ENCODE results near the gene TMEM269. TPM values are rescaled to one million over a fixed set of nuclear protein-coding genes. Genes with fewer than 3 reads are reported as not detected.

TMEM269 gene
- total RNA-seq, 2 donors from 2014 or later, result 0.20 to 0.66 TPM

GRCh38 chr1:42736152-42736551 is 48.6 kb upstream of the TMEM269 start:
- peak; percentile 87 for DNase-seq
- no peak overlapping the region for H3K27ac ChIP-seq (ENCODE audit: low read depth, low read length)
- no peak overlapping the region for H3K4me3 Mint-ChIP-seq
- no peak overlapping the region for H3K4me3 ChIP-seq (ENCODE audit: low read length)
- H3K4me1 Mint-ChIP-seq, result peaks cover 32% of the 10 kb centered on the region
- H3K36me3 Mint-ChIP-seq (ENCODE audit: low read depth), result peaks cover 6% of the 10 kb centered on the region
- H3K9ac ChIP-seq (ENCODE audit: extremely low read depth, low read length, poor library complexity, severe bottlenecking), result no peak overlapping the region
- no peaks in the 10 kb centered on the region for H3K36me3 ChIP-seq (ENCODE audit: control insufficient read depth, insufficient read depth, low read length)
- H3K27me3 Mint-ChIP-seq (ENCODE audit: insufficient read depth), result no peaks in the 10 kb centered on the region
- no peaks in the 10 kb centered on the region for H3K9me3 ChIP-seq (ENCODE audit: control insufficient read depth, low read length)
- no peaks in the 10 kb centered on the region for H3K9me3 Mint-ChIP-seq
- H3K4me1 ChIP-seq (ENCODE audit: control insufficient read depth, insufficient read depth, low read length), result peaks cover 6% of the 10 kb centered on the region
- peak; percentile 67 for TF ChIP-seq CTCF (conservative IDR thresholded peaks at IDR 0.05)
- H3K27me3 ChIP-seq (ENCODE audit: control insufficient read depth, insufficient read depth, low read length, poor library complexity, severe bottlenecking), result no peaks in the 10 kb centered on the region
- WGBS, 2 experiments (ENCODE audit: insufficient coverage in 1 of 2, insufficient read length in 1 of 2), result 79% methylated on average over 4 of the region's 4 CpGs; no CpG with 5 or more reads in 1 of the 2 experiments
- H3K27ac Mint-ChIP-seq, result peak overlapping the region; percentile 53

DNA sequence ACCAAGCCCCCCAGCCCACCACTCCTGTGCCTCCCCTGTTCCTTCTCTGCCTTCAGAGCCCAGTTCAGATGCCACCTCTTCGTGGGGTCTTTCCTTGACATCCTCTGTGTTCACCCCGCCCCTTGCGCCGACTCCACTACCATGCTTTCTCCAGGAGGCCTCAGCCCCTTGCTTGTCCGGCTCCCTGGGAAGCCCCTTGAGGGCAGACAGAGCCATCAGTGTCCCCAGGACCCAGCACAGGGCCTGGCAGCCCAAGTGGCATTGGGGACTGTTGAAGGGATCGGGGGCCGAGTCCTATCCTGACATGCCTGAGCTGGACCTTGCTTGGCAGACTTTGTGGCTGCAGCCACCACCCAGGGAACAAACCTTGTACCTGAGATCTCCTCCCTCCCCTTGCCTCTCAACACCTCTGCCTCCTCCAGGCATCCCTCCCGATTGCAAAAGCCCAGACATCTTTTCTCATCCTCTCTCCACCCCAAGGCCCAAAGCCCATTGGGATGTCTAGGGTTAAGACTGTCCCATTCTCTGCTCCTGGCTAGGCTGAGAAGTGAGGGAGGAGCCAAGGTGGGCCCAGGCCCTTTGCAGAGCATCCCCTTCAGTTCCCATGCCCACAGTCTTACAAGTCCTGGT is 48.1 kb upstream of the TMEM269 start:
- peak overlapping the region; percentile 53 for H3K27ac Mint-ChIP-seq
- WGBS, 2 experiments (ENCODE audit: insufficient coverage in 1 of 2, insufficient read length in 1 of 2), result 77 to 84% methylated on average over 7 to 8 of the region's 8 CpGs

DNA sequence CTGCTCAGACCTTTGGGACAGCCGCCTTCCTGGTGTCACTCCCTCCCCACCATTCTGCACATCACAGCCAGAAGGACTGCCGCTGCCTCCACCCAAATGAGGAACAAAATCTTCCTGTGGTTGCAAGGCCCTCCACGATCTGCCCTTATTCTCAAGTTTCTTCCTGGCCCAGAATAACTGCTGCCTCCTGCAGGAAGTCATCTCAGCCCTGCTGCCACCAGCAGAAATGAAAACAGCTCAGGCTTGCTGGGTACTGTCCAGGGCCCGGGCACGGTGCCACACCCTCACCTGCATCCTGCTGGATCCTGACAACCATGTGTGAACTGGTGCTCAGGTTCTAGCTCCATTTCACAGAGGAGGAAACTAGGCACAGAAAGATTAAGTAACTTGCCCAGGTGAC is 47.5 kb upstream of the TMEM269 start:
- Mint-ChIP-seq H3K27me3 (ENCODE audit: insufficient read depth) (no peaks in the 10 kb centered on the region), H3K27ac (no peak overlapping the region), H3K4me1 (peaks cover 30% of the 10 kb centered on the region), H3K9me3 (no peaks in the 10 kb centered on the region), H3K4me3 (no peak overlapping the region), H3K36me3 (ENCODE audit: low read depth) (peaks cover 6% of the 10 kb centered on the region)
- 85 to 100% methylated on average over 2 to 5 of the region's 5 CpGs for WGBS, 2 experiments (ENCODE audit: insufficient coverage in 1 of 2, insufficient read length in 1 of 2)
- H3K4me1 ChIP-seq (ENCODE audit: control insufficient read depth, insufficient read depth, low read length), result peaks cover 6% of the 10 kb centered on the region
- no peaks in the 10 kb centered on the region for H3K36me3 ChIP-seq (ENCODE audit: control insufficient read depth, insufficient read depth, low read length)
- H3K4me3 ChIP-seq (ENCODE audit: low read length), result no peak overlapping the region
- H3K27ac ChIP-seq (ENCODE audit: low read depth, low read length), result no peak overlapping the region
- no peaks in the 10 kb centered on the region for H3K9me3 ChIP-seq (ENCODE audit: control insufficient read depth, low read length)
- TF ChIP-seq CTCF (conservative IDR thresholded peaks at IDR 0.05), result no peak
- H3K27me3 ChIP-seq (ENCODE audit: control insufficient read depth, insufficient read depth, low read length, poor library complexity, severe bottlenecking), result no peaks in the 10 kb centered on the region
- peak; percentile 34 for DNase-seq
- H3K9ac ChIP-seq (ENCODE audit: extremely low read depth, low read length, poor library complexity, severe bottlenecking), result no peak overlapping the region

More for the DNA sequence above, 48.1 kb upstream of the TMEM269 start:
- Mint-ChIP-seq H3K4me1 (peaks cover 33% of the 10 kb centered on the region), H3K4me3 (no peak overlapping the region), H3K27me3 (ENCODE audit: insufficient read depth) (no peaks in the 10 kb centered on the region), H3K9me3 (no peaks in the 10 kb centered on the region), H3K36me3 (ENCODE audit: low read depth) (peaks cover 6% of the 10 kb centered on the region)
- Histone ChIP-seq H3K9me3 (ENCODE audit: control insufficient read depth, low read length) (no peaks in the 10 kb centered on the region), H3K4me1 (ENCODE audit: control insufficient read depth, insufficient read depth, low read length) (peaks cover 6% of the 10 kb centered on the region), H3K36me3 (ENCODE audit: control insufficient read depth, insufficient read depth, low read length) (no peaks in the 10 kb centered on the region), H3K27ac (ENCODE audit: low read depth, low read length) (no peak overlapping the region), H3K27me3 (ENCODE audit: control insufficient read depth, insufficient read depth, low read length, poor library complexity, severe bottlenecking) (no peaks in the 10 kb centered on the region), H3K4me3 (ENCODE audit: low read length) (no peak overlapping the region), H3K9ac (ENCODE audit: extremely low read depth, low read length, poor library complexity, severe bottlenecking) (no peak overlapping the region)
- no peak for TF ChIP-seq CTCF (conservative IDR thresholded peaks at IDR 0.05)
- peak; percentile 38 for DNase-seq
